GM12891 (cell line): ENCODE measurements around the gene DYNC1LI2.

Experiments used
- POLR2A ChIP-seq: IDR thresholded peaks from 2 replicates; pipeline ENCODE4 v1.6.1; 2011; ENCODE audit warnings: low read depth, low read length, control low read depth
- POLR2AphosphoS5 ChIP-seq: IDR thresholded peaks from 2 replicates; pipeline ENCODE4 v1.6.1; 2011; ENCODE audit warnings: low read depth, low read length, control low read depth

DNA sequence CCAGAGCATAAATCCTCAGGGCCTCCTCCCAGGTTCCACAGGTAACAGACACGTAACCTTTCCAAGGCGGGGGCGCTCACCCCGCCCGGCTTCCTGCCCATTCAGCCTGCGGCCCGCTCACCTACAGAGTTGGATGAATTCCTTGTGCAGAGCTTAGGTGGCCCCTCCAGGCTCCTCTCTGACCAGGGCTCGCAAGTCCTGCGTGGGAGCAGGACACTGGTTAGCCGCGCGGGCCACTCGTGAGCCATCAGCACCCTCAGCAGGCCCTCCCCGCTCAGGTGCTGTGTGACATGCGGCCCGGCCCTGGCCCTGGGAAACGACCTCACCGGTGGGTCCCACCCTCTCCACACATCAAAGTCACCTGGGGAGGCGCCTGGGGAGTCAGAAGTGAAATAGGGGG is 49.4 kb upstream of the DYNC1LI2 start:
- TF ChIP-seq POLR2AphosphoS5 (no peak), POLR2A (no peak)
